Measurements from ENCODE around the gene ABCG2. TPM values are rescaled to one million over a fixed set of nuclear protein-coding genes. Genes with fewer than 3 reads are reported as not detected.
A peak's percentile ranks its signal among the peaks of the same experiment; 100 is the strongest.

ABCG2 gene
- total RNA-seq, 1 donor from 2014 or later = under 0.01 TPM

- peak; percentile 91 for DNase-seq (ENCODE audit: low read depth)
Observed at GRCh38 chr4:88177983-88178625, 19.7 kb upstream of the ABCG2 start.

GRCh38 chr4:88172987-88173386, 14.5 kb upstream of the ABCG2 start:
- Histone ChIP-seq H3K36me3 (ENCODE audit: control insufficient read depth, insufficient read depth, low read length) (no peaks in the 10 kb centered on the region), H3K27me3 (ENCODE audit: control insufficient read depth, insufficient read depth, low read length) (no peaks in the 10 kb centered on the region), H3K4me3 (ENCODE audit: low read depth, low read length) (no peak overlapping the region)
- no peak for TF ChIP-seq CTCF (IDR thresholded peaks at IDR 0.05; ENCODE audit: insufficient read depth, low read length, poor library complexity, severe bottlenecking)
- no peak for DNase-seq (ENCODE audit: low read depth)

More at GRCh38 chr4:88177983-88178625, 19.7 kb upstream of the ABCG2 start:
- no peaks in the 10 kb centered on the region for H3K27me3 ChIP-seq (ENCODE audit: control insufficient read depth, insufficient read depth, low read length)
- TF ChIP-seq CTCF (IDR thresholded peaks at IDR 0.05; ENCODE audit: insufficient read depth, low read length, poor library complexity, severe bottlenecking) = no peak
- H3K36me3 ChIP-seq (ENCODE audit: control insufficient read depth, insufficient read depth, low read length) = no peaks in the 10 kb centered on the region
- H3K4me3 ChIP-seq (ENCODE audit: low read depth, low read length) = no peak overlapping the region

GRCh38 chr4:88171206-88171605, 12.8 kb upstream of the ABCG2 start:
- H3K36me3 ChIP-seq (ENCODE audit: control insufficient read depth, insufficient read depth, low read length) = no peaks in the 10 kb centered on the region
- no peak for DNase-seq (ENCODE audit: low read depth)
- TF ChIP-seq CTCF (IDR thresholded peaks at IDR 0.05; ENCODE audit: insufficient read depth, low read length, poor library complexity, severe bottlenecking) = no peak
- H3K4me3 ChIP-seq (ENCODE audit: low read depth, low read length) = no peak overlapping the region
- H3K27me3 ChIP-seq (ENCODE audit: control insufficient read depth, insufficient read depth, low read length) = no peaks in the 10 kb centered on the region

- no peak for TF ChIP-seq CTCF (IDR thresholded peaks at IDR 0.05; ENCODE audit: insufficient read depth, low read length, poor library complexity, severe bottlenecking)
- Histone ChIP-seq H3K4me3 (ENCODE audit: low read depth, low read length) (no peak overlapping the region), H3K27me3 (ENCODE audit: control insufficient read depth, insufficient read depth, low read length) (no peaks in the 10 kb centered on the region), H3K36me3 (ENCODE audit: control insufficient read depth, insufficient read depth, low read length) (no peaks in the 10 kb centered on the region)
- no peak for DNase-seq (ENCODE audit: low read depth)
Observed at GRCh38 chr4:88169298-88169697, 10.9 kb upstream of the ABCG2 start.

- Histone ChIP-seq H3K4me3 (ENCODE audit: low read depth, low read length) (no peak overlapping the region), H3K36me3 (ENCODE audit: control insufficient read depth, insufficient read depth, low read length) (no peaks in the 10 kb centered on the region), H3K27me3 (ENCODE audit: control insufficient read depth, insufficient read depth, low read length) (no peaks in the 10 kb centered on the region)
- TF ChIP-seq CTCF (IDR thresholded peaks at IDR 0.05; ENCODE audit: insufficient read depth, low read length, poor library complexity, severe bottlenecking) = no peak
- DNase-seq (ENCODE audit: low read depth) = no peak
Observed at GRCh38 chr4:88166608-88167007, 8.2 kb upstream of the ABCG2 start.

- no peaks in the 10 kb centered on the region for H3K36me3 ChIP-seq (ENCODE audit: control insufficient read depth, insufficient read depth, low read length)
- H3K27me3 ChIP-seq (ENCODE audit: control insufficient read depth, insufficient read depth, low read length) = no peaks in the 10 kb centered on the region
- DNase-seq (ENCODE audit: low read depth) = no peak
- TF ChIP-seq CTCF (IDR thresholded peaks at IDR 0.05; ENCODE audit: insufficient read depth, low read length, poor library complexity, severe bottlenecking) = no peak
- H3K4me3 ChIP-seq (ENCODE audit: low read depth, low read length) = no peak overlapping the region
Observed at GRCh38 chr4:88163336-88163735, 4.9 kb upstream of the ABCG2 start.

Measured in kidney epithelial cell (primary cell).